ENCODE measurements around the gene JUNB. TPM values are rescaled to one million over a fixed set of nuclear protein-coding genes. Genes with fewer than 3 reads are reported as not detected.

Gene JUNB
- total RNA-seq, 1 experiment from 2014 or later, result 194 TPM

- BruUV-seq (replicated peaks), result no TSS peak
- no peaks in the 10 kb centered on the region for H3K9me2 ChIP-seq (ENCODE audit: insufficient read depth)
- no peak overlapping the region for H3K4me2 ChIP-seq (ENCODE audit: low read length)
- H3K9ac ChIP-seq (ENCODE audit: low read length), result no peak overlapping the region
- H3K4me1 ChIP-seq (ENCODE audit: control insufficient read depth in 1 of 2, insufficient read depth in 2 of 2, low read length in 2 of 2), result peaks cover 5 to 20% of the 10 kb centered on the region in 2 experiments; a peak in 3 of 4 replicates
- ChIA-PET RAD21 (ENCODE audit: low non-redundant PET in 1 of 2, low total read pairs in 2 of 2, uncharacterized antibody in 2 of 2, unreplicated experiment in 2 of 2) (no interaction called here), CTCF (interaction anchor here (3.1 to 4.5 kb wide), 4 partner anchors 9 to 79 kb away, joined by 34 to 123 read pairs (median 50); partner anchors contain the start of gene HOOK2), POLR2A (interaction anchor here (5.4 kb wide), 1 partner anchor 26 kb away, joined by 98 read pairs; the partner anchor contains the start of gene JUNB)
- intact Hi-C loops (cut with micrococcal nuclease), result no loop called here
- no peak overlapping the region for H3K27ac ChIP-seq (ENCODE audit: low read depth, low read length)
- no peak for TF ChIP-seq TCF7L2 (IDR thresholded peaks at IDR 0.05; ENCODE audit: borderline replicate concordance, extremely low read depth, insufficient read depth, insufficient read length)
- TF ChIP-seq ZFX (IDR thresholded peaks at IDR 0.05), result no peak
- TF ChIP-seq SRF (IDR thresholded peaks at IDR 0.05; ENCODE audit: low read depth), result no peak
- TF ChIP-seq SP1 (IDR thresholded peaks at IDR 0.05; ENCODE audit: low read depth), result no peak
- no peak for TF ChIP-seq MAX (IDR thresholded peaks at IDR 0.05)
- TF ChIP-seq JUND (IDR thresholded peaks at IDR 0.05), result no peak
- no peak for TF ChIP-seq CEBPB (IDR thresholded peaks at IDR 0.05; ENCODE audit: low read depth)
- TF ChIP-seq YY1 (IDR thresholded peaks at IDR 0.05; ENCODE audit: extremely low read depth, insufficient replicate concordance, low read depth, low read length), result no peak
- no peak for TF ChIP-seq CBX3 (IDR thresholded peaks at IDR 0.05; ENCODE audit: low read depth)
- no peaks in the 10 kb centered on the region for H3K9me3 ChIP-seq (ENCODE audit: control insufficient read depth in 1 of 2, insufficient read depth in 1 of 2, low read depth in 1 of 2, low read length in 2 of 2)
- no peak overlapping the region for H3K4me3 ChIP-seq (replicated peaks in 1 of 2; ENCODE audit: low read depth in 1 of 2, low read length in 2 of 2)
- no peak for DNase-seq (ENCODE audit: low read depth, low spot score)
- ATAC-seq, result no peak
- no peaks in the 10 kb centered on the region for H3K27me3 ChIP-seq (ENCODE audit: insufficient read depth, low read length)
- H3K79me2 ChIP-seq (ENCODE audit: insufficient read depth, low read length), result no peaks in the 10 kb centered on the region
- peaks cover 14 to 20% of the 10 kb centered on the region in 2 experiments for H3K36me3 ChIP-seq (ENCODE audit: control insufficient read depth in 1 of 2, insufficient read depth in 2 of 2, low read length in 2 of 2)
- no peaks in the 10 kb centered on the region for H4K20me1 ChIP-seq (ENCODE audit: insufficient read depth)
- no peak overlapping the region for H2AFZ ChIP-seq (ENCODE audit: low read depth, low read length, poor library complexity, severe bottlenecking)
Observed at GRCh38 chr19:12767666-12768065, 23.6 kb upstream of the JUNB start.

GRCh38 chr19:12769689-12770088 is 21.6 kb upstream of the JUNB start:
- Histone ChIP-seq H3K79me2 (ENCODE audit: insufficient read depth, low read length) (peaks cover 6% of the 10 kb centered on the region; the same call in 1 of the 2 replicates), H3K27me3 (ENCODE audit: insufficient read depth, low read length) (no peaks in the 10 kb centered on the region), H3K4me2 (ENCODE audit: low read length) (no peak overlapping the region), H3K9me3 (ENCODE audit: control insufficient read depth in 1 of 2, insufficient read depth in 1 of 2, low read depth in 1 of 2, low read length in 2 of 2) (no peaks in the 10 kb centered on the region), H2AFZ (ENCODE audit: low read depth, low read length, poor library complexity, severe bottlenecking) (no peak overlapping the region), H3K27ac (ENCODE audit: low read depth, low read length) (no peak overlapping the region), H3K4me1 (ENCODE audit: control insufficient read depth in 1 of 2, insufficient read depth in 2 of 2, low read length in 2 of 2) (peaks cover 19 to 39% of the 10 kb centered on the region in 2 experiments), H3K9me2 (ENCODE audit: insufficient read depth) (no peaks in the 10 kb centered on the region), H3K36me3 (ENCODE audit: control insufficient read depth in 1 of 2, insufficient read depth in 2 of 2, low read length in 2 of 2) (peaks cover 2 to 10% of the 10 kb centered on the region in 2 experiments; a peak in 3 of 4 replicates), H3K4me3 (replicated peaks in 1 of 2; ENCODE audit: low read depth in 1 of 2, low read length in 2 of 2) (no peak overlapping the region), H4K20me1 (ENCODE audit: insufficient read depth) (no peaks in the 10 kb centered on the region), H3K9ac (ENCODE audit: low read length) (no peak overlapping the region)
- RAD21 ChIA-PET (ENCODE audit: low non-redundant PET in 1 of 2, low total read pairs in 2 of 2, uncharacterized antibody in 2 of 2, unreplicated experiment in 2 of 2), result interaction anchor here in 1 of 2 experiments (0.6 kb wide), 1 partner anchor 23 kb away, joined by 3 read pairs; no protein-coding TSS in a partner anchor
- CTCF ChIA-PET, result no interaction called here
- no TSS peak for BruUV-seq (replicated peaks)
- TF ChIP-seq ATF3 (IDR thresholded peaks at IDR 0.05) (no peak), CBX3 (IDR thresholded peaks at IDR 0.05; ENCODE audit: low read depth) (no peak), EGR1 (IDR thresholded peaks at IDR 0.05; ENCODE audit: low read depth) (no peak), YY1 (IDR thresholded peaks at IDR 0.05; ENCODE audit: extremely low read depth, insufficient replicate concordance, low read depth, low read length) (no peak)
- intact Hi-C loops (cut with micrococcal nuclease), result no loop called here
- POLR2A ChIA-PET, result interaction anchor here (0.6 to 1.4 kb wide), 2 partner anchors 24 to 32 kb away, joined by 3 to 5 read pairs; partner anchors contain the start of gene THSD8
- DNase-seq (ENCODE audit: low read depth, low spot score) (no peak), ATAC-seq (no peak)
